DND-41 (cell line): ENCODE measurements around the gene KIAA0408.

Source experiments
- ATAC-seq: fragments of 200-7000 bp; cut with Tn5 transposase; 3 replicates; pipeline ENCODE4 v1.9.1; 2021; ENCODE audit warnings: low read depth; ENCODE audit not compliant: insufficient read depth
- DNase-seq: peaks from one replicate; pipeline ENCODE4 v3.0.0-alpha.2; 2020
- H2AFZ ChIP-seq: 2 replicates; pipeline ENCODE4 v1.6.0; 2012; ENCODE audit warnings: low read depth, low read length
- H3K27ac ChIP-seq: 2 replicates; pipeline ENCODE4 v1.5.1; 2012; ENCODE audit warnings: low read length, inconsistent platforms
- H3K27me3 ChIP-seq: fragments of 200-600 bp; sonication (generic); 2 replicates; pipeline ENCODE4 v1.6.0; 2012; ENCODE audit warnings: low read length, mild to moderate bottlenecking, inconsistent platforms; ENCODE audit not compliant: insufficient read depth, poor library complexity
- H3K36me3 ChIP-seq: 2 replicates; pipeline ENCODE4 v1.5.1; 2012; ENCODE audit warnings: low read length, inconsistent platforms; ENCODE audit not compliant: insufficient read depth
- H3K4me1 ChIP-seq: 2 replicates; pipeline ENCODE4 v1.5.1; 2012; ENCODE audit warnings: mild to moderate bottlenecking, low read length; ENCODE audit not compliant: insufficient read depth
- H3K4me2 ChIP-seq: 2 replicates; pipeline ENCODE4 v1.6.0; 2012; ENCODE audit warnings: mild to moderate bottlenecking, moderate library complexity, low read length, inconsistent platforms; ENCODE audit not compliant: insufficient read depth
- H3K4me3 ChIP-seq, 2 experiments: fragments of 200-600 bp in 1 of 2; shearing (Covaris generic) in 1 of 2; 2 replicates each; pipeline ENCODE4 v1.5.1; 2012 to 2016; ENCODE audit warnings: inconsistent platforms in 2 of 2, low read length in 2 of 2, mild to moderate bottlenecking in 2 of 2, low read depth in 1 of 2, moderate library complexity in 1 of 2
- H3K79me2 ChIP-seq: 2 replicates; pipeline ENCODE4 v1.6.0; 2012; ENCODE audit warnings: low read length, inconsistent platforms; ENCODE audit not compliant: insufficient read depth
- H3K9ac ChIP-seq: 2 replicates; pipeline ENCODE4 v1.6.0; 2012; ENCODE audit warnings: low read depth, mild to moderate bottlenecking, inconsistent platforms, low read length, moderate library complexity
- H3K9me3 ChIP-seq: 2 replicates; pipeline ENCODE4 v1.5.1; 2012; ENCODE audit warnings: low read length, moderate library complexity, mild to moderate bottlenecking, inconsistent platforms; ENCODE audit not compliant: insufficient read depth, severe bottlenecking
- H4K20me1 ChIP-seq: 2 replicates; pipeline ENCODE4 v1.6.0; 2012; ENCODE audit warnings: low read length; ENCODE audit not compliant: insufficient read depth
- EZH2 ChIP-seq: IDR thresholded peaks from 3 replicates; pipeline ENCODE4 v1.6.1; 2012; ENCODE audit warnings: borderline replicate concordance, low read depth, mild to moderate bottlenecking, moderate library complexity, low read length, inconsistent platforms; ENCODE audit not compliant: severe bottlenecking
- TF ChIP-seq, protein P1 (sequence below): IDR thresholded peaks from 2 replicates; pipeline ENCODE4 v1.5.1; 2012; ENCODE audit warnings: borderline replicate concordance, low read length, moderate library complexity, mild to moderate bottlenecking; ENCODE audit not compliant: poor library complexity, severe bottlenecking; ENCODE audit errors: extremely low read depth

The KIAA0408 gene

GRCh38 chr6:127441881-127442280, 17.3 kb downstream of the KIAA0408 start:
- Histone ChIP-seq H3K9me3 (no peaks in the 10 kb centered on the region), H3K27me3 (no peaks in the 10 kb centered on the region), H3K27ac (no peak overlapping the region), H2AFZ (no peak overlapping the region), H4K20me1 (no peaks in the 10 kb centered on the region), H3K9ac (no peak overlapping the region), H3K79me2 (no peaks in the 10 kb centered on the region), H3K36me3 (no peaks in the 10 kb centered on the region), H3K4me2 (no peak overlapping the region), H3K4me1 (peaks cover 7% of the 10 kb centered on the region), H3K4me3 (no peak overlapping the region)
- DNase-seq (no peak), ATAC-seq (no peak)
- TF ChIP-seq EZH2: no peak
- TF ChIP-seq, protein P1, sequence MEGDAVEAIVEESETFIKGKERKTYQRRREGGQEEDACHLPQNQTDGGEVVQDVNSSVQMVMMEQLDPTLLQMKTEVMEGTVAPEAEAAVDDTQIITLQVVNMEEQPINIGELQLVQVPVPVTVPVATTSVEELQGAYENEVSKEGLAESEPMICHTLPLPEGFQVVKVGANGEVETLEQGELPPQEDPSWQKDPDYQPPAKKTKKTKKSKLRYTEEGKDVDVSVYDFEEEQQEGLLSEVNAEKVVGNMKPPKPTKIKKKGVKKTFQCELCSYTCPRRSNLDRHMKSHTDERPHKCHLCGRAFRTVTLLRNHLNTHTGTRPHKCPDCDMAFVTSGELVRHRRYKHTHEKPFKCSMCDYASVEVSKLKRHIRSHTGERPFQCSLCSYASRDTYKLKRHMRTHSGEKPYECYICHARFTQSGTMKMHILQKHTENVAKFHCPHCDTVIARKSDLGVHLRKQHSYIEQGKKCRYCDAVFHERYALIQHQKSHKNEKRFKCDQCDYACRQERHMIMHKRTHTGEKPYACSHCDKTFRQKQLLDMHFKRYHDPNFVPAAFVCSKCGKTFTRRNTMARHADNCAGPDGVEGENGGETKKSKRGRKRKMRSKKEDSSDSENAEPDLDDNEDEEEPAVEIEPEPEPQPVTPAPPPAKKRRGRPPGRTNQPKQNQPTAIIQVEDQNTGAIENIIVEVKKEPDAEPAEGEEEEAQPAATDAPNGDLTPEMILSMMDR: no peak

DNA sequence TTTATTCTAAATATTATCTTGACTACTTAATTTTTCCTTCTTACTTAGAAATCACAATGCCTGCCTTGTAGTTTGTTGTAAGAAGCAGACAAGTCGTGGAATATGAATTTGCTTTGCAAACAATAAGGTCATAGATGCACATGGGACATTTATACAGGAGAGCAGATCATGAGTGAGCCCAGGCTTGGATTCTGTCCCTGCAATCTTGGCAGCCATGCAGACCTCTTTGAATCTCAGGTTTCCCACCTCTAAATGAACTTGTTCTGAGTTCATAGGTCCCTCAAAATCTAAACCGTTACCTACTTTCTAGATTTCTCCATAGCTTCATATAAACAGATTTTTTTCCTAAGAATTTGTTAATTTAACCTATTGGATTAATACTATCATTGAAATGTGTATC, 19.5 kb downstream of the KIAA0408 start:
- Histone ChIP-seq H3K36me3 (no peaks in the 10 kb centered on the region), H3K79me2 (no peaks in the 10 kb centered on the region), H3K27me3 (no peaks in the 10 kb centered on the region), H3K9me3 (no peaks in the 10 kb centered on the region), H3K9ac (no peak overlapping the region), H3K4me1 (no peaks in the 10 kb centered on the region), H2AFZ (no peak overlapping the region), H3K27ac (no peak overlapping the region), H4K20me1 (no peaks in the 10 kb centered on the region), H3K4me2 (no peak overlapping the region), H3K4me3 (no peak overlapping the region)
- DNase-seq (no peak), ATAC-seq (no peak)
- TF ChIP-seq, protein P1: no peak
- no peak for TF ChIP-seq EZH2

DNA sequence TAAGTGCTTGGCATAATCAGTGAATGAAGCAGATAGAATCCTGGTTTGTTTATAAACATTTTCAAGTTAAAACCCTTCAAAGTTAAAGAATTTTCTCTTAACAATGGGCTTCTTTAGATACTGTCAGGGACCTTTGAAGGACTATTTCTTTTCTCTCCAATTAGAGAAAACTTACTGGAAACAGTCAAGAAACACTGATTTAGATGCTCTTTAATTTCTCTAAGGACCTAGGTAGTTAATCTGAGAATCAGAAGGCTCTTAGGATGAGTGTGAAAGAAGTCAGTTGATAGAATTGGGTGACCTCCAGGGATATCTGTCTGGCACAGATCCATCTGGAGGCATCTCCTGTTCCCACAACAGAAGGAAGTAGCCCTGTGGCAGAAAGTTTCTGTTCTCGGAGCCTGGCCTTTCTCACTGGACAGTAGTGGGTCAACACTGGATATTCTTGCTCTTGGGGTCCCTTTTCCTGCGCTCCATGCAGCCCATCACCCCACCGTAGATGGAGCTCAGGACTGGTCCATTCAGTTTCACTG, 22.5 kb downstream of the KIAA0408 start:
- Histone ChIP-seq H3K9me3 (no peaks in the 10 kb centered on the region), H3K4me3 (no peak overlapping the region), H3K4me2 (no peak overlapping the region), H2AFZ (no peak overlapping the region), H3K36me3 (no peaks in the 10 kb centered on the region), H3K9ac (no peak overlapping the region), H3K27ac (no peak overlapping the region), H3K79me2 (no peaks in the 10 kb centered on the region), H3K4me1 (no peaks in the 10 kb centered on the region), H3K27me3 (no peaks in the 10 kb centered on the region), H4K20me1 (no peaks in the 10 kb centered on the region)
- ATAC-seq (no peak), DNase-seq (no peak)
- TF ChIP-seq EZH2: no peak
- TF ChIP-seq, protein P1: no peak

GRCh38 chr6:127435626-127436220, 23.5 kb downstream of the KIAA0408 start:
- H2AFZ ChIP-seq: no peak overlapping the region
- H3K27ac ChIP-seq: no peak overlapping the region
- no peaks in the 10 kb centered on the region for H3K27me3 ChIP-seq
- H4K20me1 ChIP-seq: no peaks in the 10 kb centered on the region
- DNase-seq: no peak
- H3K36me3 ChIP-seq: no peaks in the 10 kb centered on the region
- H3K4me3 ChIP-seq: no peak overlapping the region
- ATAC-seq: no peak
- H3K9ac ChIP-seq: no peak overlapping the region
- H3K4me1 ChIP-seq: no peaks in the 10 kb centered on the region
- TF ChIP-seq, protein P1: no peak
- TF ChIP-seq EZH2: no peak
- no peaks in the 10 kb centered on the region for H3K79me2 ChIP-seq
- H3K9me3 ChIP-seq: no peaks in the 10 kb centered on the region
- no peak overlapping the region for H3K4me2 ChIP-seq
